Breast epithelium (tissue), 4 donors: ENCODE measurements around the gene CD7. TPM values are rescaled to one million over a fixed set of nuclear protein-coding genes. Genes with fewer than 3 reads are reported as not detected.
A peak's percentile ranks its signal among the peaks of the same experiment; 100 is the strongest.

Experiments
- DNase-seq, 2 donors: peaks; one replicate each; pipeline ENCODE4 v3.0.0-alpha.2; 2019; ENCODE audit warnings: low spot score in 2 of 2
- H3K27ac ChIP-seq, 2 donors: fragments of 200-600 bp; sonication (generic) in 1 of 2; one replicate each; pipeline ENCODE4 v1.5.1; 2016 to 2019; ENCODE audit warnings: mild to moderate bottlenecking in 1 of 2
- H3K27me3 ChIP-seq, 2 donors: fragments of 200-600 bp; sonication (generic) in 1 of 2; one replicate each; pipeline versions ENCODE4 v1.5.1 to v1.6.0; 2017 to 2019; ENCODE audit warnings: control low read depth in 1 of 2, mild to moderate bottlenecking in 1 of 2
- H3K36me3 ChIP-seq: fragments of 200-600 bp; one replicate; pipeline ENCODE4 v1.5.1; 2019
- H3K4me1 ChIP-seq, 2 donors: fragments of 200-600 bp; sonication (generic); one replicate each; pipeline ENCODE4 v1.5.1; 2016 to 2019; ENCODE audit warnings: control low read depth in 1 of 2
- H3K4me3 ChIP-seq, 3 donors: fragments of 200-600 bp; sonication (generic); 1 replicate in 2 of 3; 2 replicates in 1 of 3; pipeline ENCODE4 v1.5.1; 2016 to 2019; ENCODE audit warnings: mild to moderate bottlenecking in 3 of 3, moderate library complexity in 2 of 3
- H3K9me3 ChIP-seq, 2 donors: fragments of 200-600 bp; sonication (generic) in 1 of 2; one replicate each; pipeline ENCODE4 v1.5.1; 2016 to 2019; ENCODE audit warnings: control low read depth in 1 of 2
- POLR2A ChIP-seq: fragments of 450-650 bp; IDR thresholded peaks from one replicate; pipeline ENCODE4 v1.6.1; 2016; ENCODE audit warnings: antibody characterized with exemption, mild to moderate bottlenecking, moderate library complexity
- POLR2AphosphoS5 ChIP-seq, 3 donors: sonication (generic); formaldehyde crosslinking; IDR thresholded peaks; one replicate each; pipeline ENCODE4 v1.6.1; 2017; ENCODE audit warnings: antibody characterized with exemption in 3 of 3
- intact Hi-C: fragments of 100-400 bp; cut with DNase I; formaldehyde crosslinking; loops from one replicate; pipeline ENCODE4 v1.15.1; 2023; ENCODE audit warnings: low total_unique reads
- total RNA-seq, 3 donors: library from RNA; depleted of rRNA; stranded (reverse); fragments of >200 nt; gene quantifications; one replicate each; pipeline ENCODE4 v1.1.0, GENCODE V29; 2016
- TF ChIP-seq, protein P1 (sequence below), 3 donors: fragments of 450-650 bp; IDR thresholded peaks; one replicate each; pipeline ENCODE4 v1.5.1; 2016 to 2017; ENCODE audit warnings: antibody characterized with exemption in 3 of 3, mild to moderate bottlenecking in 3 of 3, moderate library complexity in 3 of 3

CD7 gene
- total RNA-seq, 3 donors from 2014 or later, result 1.3 to 1.8 TPM; not detected in 1

GRCh38 chr17:82297280-82297713 lies 20.1 kb downstream of the CD7 start:
- no peaks in the 10 kb centered on the region for H3K27me3 ChIP-seq
- TF ChIP-seq POLR2AphosphoS5 (IDR thresholded peaks at IDR 0.05), result peak; percentile 75 to 99 (median 95)
- TF ChIP-seq, protein P1, sequence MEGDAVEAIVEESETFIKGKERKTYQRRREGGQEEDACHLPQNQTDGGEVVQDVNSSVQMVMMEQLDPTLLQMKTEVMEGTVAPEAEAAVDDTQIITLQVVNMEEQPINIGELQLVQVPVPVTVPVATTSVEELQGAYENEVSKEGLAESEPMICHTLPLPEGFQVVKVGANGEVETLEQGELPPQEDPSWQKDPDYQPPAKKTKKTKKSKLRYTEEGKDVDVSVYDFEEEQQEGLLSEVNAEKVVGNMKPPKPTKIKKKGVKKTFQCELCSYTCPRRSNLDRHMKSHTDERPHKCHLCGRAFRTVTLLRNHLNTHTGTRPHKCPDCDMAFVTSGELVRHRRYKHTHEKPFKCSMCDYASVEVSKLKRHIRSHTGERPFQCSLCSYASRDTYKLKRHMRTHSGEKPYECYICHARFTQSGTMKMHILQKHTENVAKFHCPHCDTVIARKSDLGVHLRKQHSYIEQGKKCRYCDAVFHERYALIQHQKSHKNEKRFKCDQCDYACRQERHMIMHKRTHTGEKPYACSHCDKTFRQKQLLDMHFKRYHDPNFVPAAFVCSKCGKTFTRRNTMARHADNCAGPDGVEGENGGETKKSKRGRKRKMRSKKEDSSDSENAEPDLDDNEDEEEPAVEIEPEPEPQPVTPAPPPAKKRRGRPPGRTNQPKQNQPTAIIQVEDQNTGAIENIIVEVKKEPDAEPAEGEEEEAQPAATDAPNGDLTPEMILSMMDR (IDR thresholded peaks at IDR 0.05), result no peak
- peak; percentile 21 for TF ChIP-seq POLR2A
- no peaks in the 10 kb centered on the region for H3K9me3 ChIP-seq
- DNase-seq, result peak; percentile 93 to 96
- no peaks in the 10 kb centered on the region for H3K36me3 ChIP-seq
- peak overlapping the region; percentile 98 to 99 for H3K27ac ChIP-seq
- H3K4me3 ChIP-seq, result peak overlapping the region; percentile 37 to 63 (median 53)
- peaks cover 7 to 21% of the 10 kb centered on the region in 2 donors for H3K4me1 ChIP-seq
- intact Hi-C loops, result no loop called here

- Histone ChIP-seq H3K4me3 (peak overlapping the region; percentile 37 to 63 (median 53)), H3K9me3 (no peaks in the 10 kb centered on the region), H3K4me1 (peaks cover 7 to 21% of the 10 kb centered on the region in 2 donors), H3K27me3 (no peaks in the 10 kb centered on the region), H3K36me3 (no peaks in the 10 kb centered on the region), H3K27ac (peak overlapping the region; percentile 98 to 99)
- no peak for TF ChIP-seq POLR2A
- TF ChIP-seq, protein P1 (IDR thresholded peaks at IDR 0.05), result no peak
- no peak for TF ChIP-seq POLR2AphosphoS5 (IDR thresholded peaks at IDR 0.05)
- intact Hi-C loops, result no loop called here
- no peak for DNase-seq
Observed at GRCh38 chr17:82296511-82297279, 20.7 kb downstream of the CD7 start.

DNA sequence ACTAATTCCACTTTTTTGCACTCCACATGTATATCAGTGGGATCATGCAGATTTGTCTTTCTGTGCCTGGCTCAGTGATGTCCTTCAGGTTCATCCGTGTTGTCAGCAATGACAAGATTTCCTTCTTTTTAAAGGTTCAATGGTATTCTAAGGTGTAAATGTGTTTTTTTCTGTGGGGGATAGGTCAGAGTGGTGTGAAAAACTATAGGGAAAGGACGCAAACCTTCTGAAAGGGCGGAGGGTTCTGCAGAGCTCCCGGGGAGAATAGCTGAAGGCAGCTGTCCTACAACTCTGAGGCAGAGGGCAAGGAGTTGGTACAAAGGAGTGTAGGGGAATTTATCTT lies 22.0 kb downstream of the CD7 start:
- Histone ChIP-seq H3K36me3 (no peaks in the 10 kb centered on the region), H3K4me3 (no peak overlapping the region), H3K9me3 (no peaks in the 10 kb centered on the region), H3K27ac (peak overlapping the region; percentile 96 to 99), H3K4me1 (peaks cover 7 to 21% of the 10 kb centered on the region in 2 donors), H3K27me3 (no peaks in the 10 kb centered on the region)
- DNase-seq, result no peak
- TF ChIP-seq, protein P1 (IDR thresholded peaks at IDR 0.05), result no peak
- no peak for TF ChIP-seq POLR2A
- TF ChIP-seq POLR2AphosphoS5 (IDR thresholded peaks at IDR 0.05), result no peak
- intact Hi-C loops, result no loop called here

DNA sequence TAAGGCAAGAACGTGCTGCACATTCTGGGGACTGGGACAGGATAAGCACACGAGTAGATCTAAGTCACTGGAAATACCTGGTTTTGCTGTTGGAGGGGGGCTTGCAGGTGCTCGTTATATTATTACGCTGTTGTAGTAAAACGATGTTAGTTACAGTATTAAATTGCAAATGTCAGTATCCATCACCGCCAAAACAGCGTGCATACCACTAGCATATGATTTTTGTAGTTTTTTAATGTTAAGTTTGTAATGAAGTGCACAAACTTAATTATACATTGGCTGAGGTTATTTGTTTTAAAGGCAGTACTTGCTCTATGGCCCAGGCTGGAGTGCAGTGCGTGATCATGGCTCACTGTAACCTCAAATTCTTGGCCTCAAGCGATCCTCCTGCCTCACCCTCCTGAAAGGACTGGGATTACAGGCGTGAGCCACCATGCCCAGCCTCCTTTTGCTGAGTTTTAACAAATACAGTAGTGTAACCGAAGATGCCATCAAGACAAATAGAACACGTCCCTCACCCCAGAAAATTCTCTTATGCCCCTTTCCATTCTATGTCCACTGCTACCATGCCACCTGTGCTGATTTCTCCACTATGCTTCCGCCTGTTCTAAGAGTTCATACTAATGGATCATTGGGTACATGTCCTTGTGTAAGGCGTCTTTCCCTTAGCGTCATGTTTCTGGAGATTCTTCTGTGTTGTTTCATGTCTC lies 23.2 kb downstream of the CD7 start:
- Histone ChIP-seq H3K27me3 (no peaks in the 10 kb centered on the region), H3K4me3 (peak overlapping the region in 2 of 3 donors; percentile 83 to 90), H3K36me3 (no peaks in the 10 kb centered on the region), H3K9me3 (no peaks in the 10 kb centered on the region), H3K4me1 (peaks cover 7 to 21% of the 10 kb centered on the region in 2 donors), H3K27ac (peak overlapping the region; percentile 96 to 99)
- TF ChIP-seq POLR2A (no peak), POLR2AphosphoS5 (IDR thresholded peaks at IDR 0.05) (peak in 1 of 3 donors; percentile 37)
- TF ChIP-seq, protein P1 (IDR thresholded peaks at IDR 0.05), result no peak
- DNase-seq, result no peak
- intact Hi-C loops, result no loop called here
